CD8-positive, alpha-beta memory T cell (primary cell): Measurements from ENCODE around the gene CHKA. TPM values are rescaled to one million over a fixed set of nuclear protein-coding genes. Genes with fewer than 3 reads are reported as not detected.

ENCODE experiments used
- CTCF ChIA-PET: fragments of 350-600 bp; sonication (Branson Sonifier 250); formaldehyde crosslinking; loops from one replicate; lab custom pipeline; 2021; ENCODE audit warnings: antibody characterized with exemption; lab: Charles Lee
- POLR2A ChIA-PET: fragments of 350-600 bp; sonication (Branson Sonifier 250); formaldehyde crosslinking; loops from one replicate; lab custom pipeline; 2021; ENCODE audit warnings: antibody characterized with exemption; lab: Charles Lee
- DNase-seq, 5 donors: peaks; one replicate each; pipeline versions ENCODE4 v3.0.0 to v3.0.0-alpha.2; 2020 to 2022; ENCODE audit warnings: mixed read lengths in 1 of 5
- H3K27ac ChIP-seq: one replicate; pipeline ENCODE4 v1.7.0; 2013; ENCODE audit warnings: low read depth, mild to moderate bottlenecking, low read length, moderate library complexity
- H3K27me3 ChIP-seq: 2 replicates; pipeline ENCODE4 v1.7.0; 2013; ENCODE audit warnings: low read length, mild to moderate bottlenecking; ENCODE audit not compliant: insufficient read depth, poor library complexity, severe bottlenecking
- H3K36me3 ChIP-seq: 2 replicates; pipeline ENCODE4 v1.7.0; 2013; ENCODE audit warnings: mild to moderate bottlenecking, low read length, moderate library complexity; ENCODE audit not compliant: insufficient read depth
- H3K4me1 ChIP-seq: 2 replicates; pipeline ENCODE4 v1.7.0; 2013; ENCODE audit warnings: mild to moderate bottlenecking, low read length, moderate library complexity; ENCODE audit not compliant: insufficient read depth
- H3K4me3 ChIP-seq: 2 replicates; pipeline ENCODE4 v1.7.0; 2013; ENCODE audit warnings: mild to moderate bottlenecking, low read length
- H3K9me3 ChIP-seq: 2 replicates; pipeline ENCODE4 v1.7.0; 2013; ENCODE audit warnings: mild to moderate bottlenecking, low read length
- H3K27ac Mint-ChIP-seq, 8 donors: one replicate each; pipeline ENCODE4 v1.8.0; 2020 to 2021; ENCODE audit warnings: mixed read lengths in 8 of 8, mild to moderate bottlenecking in 6 of 8, inconsistent platforms in 3 of 8, moderate library complexity in 3 of 8
- H3K27me3 Mint-ChIP-seq, 2 donors: one replicate each; pipeline ENCODE4 v1.8.0; 2020 to 2021; ENCODE audit warnings: mixed read lengths in 2 of 2, mild to moderate bottlenecking in 1 of 2, moderate library complexity in 1 of 2
- H3K36me3 Mint-ChIP-seq, 3 donors: one replicate each; pipeline ENCODE4 v1.8.0; 2020 to 2021; ENCODE audit warnings: mixed read lengths in 3 of 3, inconsistent platforms in 1 of 3, mild to moderate bottlenecking in 1 of 3
- H3K4me1 Mint-ChIP-seq, 3 donors: one replicate each; pipeline ENCODE4 v1.8.0; 2020 to 2021; ENCODE audit warnings: mixed read lengths in 3 of 3, inconsistent platforms in 1 of 3, mild to moderate bottlenecking in 1 of 3
- H3K4me3 Mint-ChIP-seq, 7 donors: one replicate each; pipeline ENCODE4 v1.8.0; 2020 to 2021; ENCODE audit warnings: mixed read lengths in 7 of 7, mild to moderate bottlenecking in 6 of 7, moderate library complexity in 4 of 7, inconsistent platforms in 2 of 7
- H3K9me3 Mint-ChIP-seq, 5 donors: one replicate each; pipeline ENCODE4 v1.8.0; 2020 to 2022; ENCODE audit warnings: mixed read lengths in 5 of 5, mild to moderate bottlenecking in 3 of 5, moderate library complexity in 2 of 5, inconsistent platforms in 1 of 5
- polyA plus RNA-seq: library from polyadenylated mRNA; unstranded; fragments of 300-500 nt; fragmentation: Illumina TruSeq; gene quantifications from one replicate; pipeline ENCODE4 v1.2.3, GENCODE V29; 2021
- total RNA-seq, 2 experiments: library from RNA; stranded (reverse); gene quantifications; one replicate each; pipeline ENCODE4 v1.2.3, GENCODE V29; 2021

The CHKA gene
- total and polyA plus RNA-seq, 3 experiments from 2014 or later, result 3.1 to 14.0 (median 11.6) TPM

GRCh38 chr11:68012044-68012842, 108.9 kb downstream of the CHKA start:
- no peaks in the 10 kb centered on the region for H3K36me3 Mint-ChIP-seq
- H3K4me3 ChIP-seq, result no peak overlapping the region
- H3K36me3 ChIP-seq, result no peaks in the 10 kb centered on the region
- H3K27me3 ChIP-seq, result no peaks in the 10 kb centered on the region
- H3K4me1 ChIP-seq, result no peaks in the 10 kb centered on the region
- no peaks in the 10 kb centered on the region for H3K9me3 Mint-ChIP-seq
- ChIA-PET POLR2A (no interaction called here), CTCF (no interaction called here)
- no peak overlapping the region for H3K27ac Mint-ChIP-seq
- H3K4me1 Mint-ChIP-seq, result peaks cover 0 to 11% (median 0%) of the 10 kb centered on the region in 3 donors
- no peak overlapping the region for H3K4me3 Mint-ChIP-seq
- no peak overlapping the region for H3K27ac ChIP-seq
- DNase-seq, result no peak
- H3K27me3 Mint-ChIP-seq, result peaks cover 2 to 4% of the 10 kb centered on the region in 2 donors
- no peaks in the 10 kb centered on the region for H3K9me3 ChIP-seq

- CTCF ChIA-PET, result interaction anchor here (1.1 kb wide), 1 partner anchor 13 kb away, joined by 3 read pairs; no protein-coding TSS in a partner anchor
These were observed 109.9 kb downstream of the CHKA start for GRCh38 chr11:68011051-68011943.

GRCh38 chr11:68010090-68011041, 110.8 kb downstream of the CHKA start, which contains the start of gene ALDH3B1:
Gene ALDH3B1 (plus strand): TSS chr11:68010327. CDS start chr11:68015298, 4,971 bp downstream.
- Histone ChIP-seq H3K9me3 (no peaks in the 10 kb centered on the region), H3K4me3 (no peak within 1 kb of the TSS), H3K27me3 (no peaks in the 10 kb centered on the region), H3K36me3 (no peaks in the 10 kb centered on the region), H3K27ac (no peak within 1 kb of the TSS), H3K4me1 (no peaks in the 10 kb centered on the region)
- Mint-ChIP-seq H3K27me3 (peaks cover 2 to 4% of the 10 kb centered on the region in 2 donors), H3K9me3 (no peaks in the 10 kb centered on the region), H3K4me3 (peak within 1 kb of the TSS in 1 of 7 donors; percentile 30), H3K36me3 (no peaks in the 10 kb centered on the region), H3K27ac (peak within 1 kb of the TSS in 3 of 8 donors; percentile 7 to 32 (median 27)), H3K4me1 (peaks cover 0 to 11% (median 0%) of the 10 kb centered on the region in 3 donors)
- DNase-seq, result no peak
- POLR2A ChIA-PET, result no interaction called here
- CTCF ChIA-PET, result interaction anchor here (1.1 to 1.7 kb wide), 2 partner anchors 12 to 27 kb away, joined by 3 to 6 read pairs; no protein-coding TSS in a partner anchor

More at GRCh38 chr11:68011051-68011943, 109.9 kb downstream of the CHKA start:
- Mint-ChIP-seq H3K27me3 (peaks cover 2 to 4% of the 10 kb centered on the region in 2 donors), H3K27ac (no peak overlapping the region), H3K4me1 (peaks cover 0 to 11% (median 0%) of the 10 kb centered on the region in 3 donors), H3K4me3 (no peak overlapping the region), H3K36me3 (no peaks in the 10 kb centered on the region), H3K9me3 (no peaks in the 10 kb centered on the region)
- Histone ChIP-seq H3K4me1 (no peaks in the 10 kb centered on the region), H3K9me3 (no peaks in the 10 kb centered on the region), H3K36me3 (no peaks in the 10 kb centered on the region), H3K4me3 (no peak overlapping the region), H3K27ac (no peak overlapping the region), H3K27me3 (no peaks in the 10 kb centered on the region)
- POLR2A ChIA-PET, result no interaction called here
- no peak for DNase-seq

GRCh38 chr11:68009391-68010089, 111.6 kb downstream of the CHKA start:
- no peak for DNase-seq
- ChIA-PET POLR2A (no interaction called here), CTCF (interaction anchor here (1.7 to 2.0 kb wide), 2 partner anchors 15 to 28 kb away, joined by 5 to 6 read pairs; no protein-coding TSS in a partner anchor)
- Mint-ChIP-seq H3K27ac (peak overlapping the region in 3 of 8 donors; percentile 7 to 32 (median 27)), H3K4me1 (peaks cover 3 to 15% (median 4%) of the 10 kb centered on the region in 3 donors), H3K27me3 (peaks cover 2 to 4% of the 10 kb centered on the region in 2 donors), H3K4me3 (peak overlapping the region in 1 of 7 donors; percentile 30), H3K36me3 (no peaks in the 10 kb centered on the region), H3K9me3 (no peaks in the 10 kb centered on the region)
- no peaks in the 10 kb centered on the region for H3K9me3 ChIP-seq
- H3K27ac ChIP-seq, result no peak overlapping the region
- H3K27me3 ChIP-seq, result no peaks in the 10 kb centered on the region
- no peak overlapping the region for H3K4me3 ChIP-seq
- peaks cover 4% of the 10 kb centered on the region for H3K4me1 ChIP-seq
- H3K36me3 ChIP-seq, result no peaks in the 10 kb centered on the region

- POLR2A ChIA-PET, result no interaction called here
- H3K4me3 ChIP-seq, result no peak overlapping the region
- Mint-ChIP-seq H3K27ac (peak overlapping the region in 3 of 8 donors; percentile 7 to 58 (median 11)), H3K27me3 (peaks cover 0 to 4% of the 10 kb centered on the region in 2 donors), H3K4me3 (no peak overlapping the region), H3K4me1 (peaks cover 4 to 21% (median 6%) of the 10 kb centered on the region in 3 donors), H3K9me3 (no peaks in the 10 kb centered on the region), H3K36me3 (no peaks in the 10 kb centered on the region)
- no peak for DNase-seq
- H3K27me3 ChIP-seq, result no peaks in the 10 kb centered on the region
- no peaks in the 10 kb centered on the region for H3K36me3 ChIP-seq
- peaks cover 9% of the 10 kb centered on the region for H3K4me1 ChIP-seq
- H3K9me3 ChIP-seq, result no peaks in the 10 kb centered on the region
- H3K27ac ChIP-seq, result no peak overlapping the region
- CTCF ChIA-PET, result interaction anchor here (1.7 to 2.0 kb wide), 2 partner anchors 14 to 29 kb away, joined by 5 to 6 read pairs; no protein-coding TSS in a partner anchor
These were observed 112.5 kb downstream of the CHKA start for GRCh38 chr11:68008381-68009337.

GRCh38 chr11:68007498-68008380, 113.4 kb downstream of the CHKA start:
- Mint-ChIP-seq H3K4me1 (peaks cover 7 to 26% (median 9%) of the 10 kb centered on the region in 3 donors), H3K27me3 (peaks cover 0 to 4% of the 10 kb centered on the region in 2 donors), H3K27ac (no peak overlapping the region), H3K36me3 (no peaks in the 10 kb centered on the region), H3K4me3 (no peak overlapping the region), H3K9me3 (no peaks in the 10 kb centered on the region)
- DNase-seq, result no peak
- no peak overlapping the region for H3K4me3 ChIP-seq
- POLR2A ChIA-PET, result no interaction called here
- H3K27ac ChIP-seq, result no peak overlapping the region
- no peaks in the 10 kb centered on the region for H3K9me3 ChIP-seq
- peaks cover 9% of the 10 kb centered on the region for H3K4me1 ChIP-seq
- no peaks in the 10 kb centered on the region for H3K27me3 ChIP-seq
- H3K36me3 ChIP-seq, result no peaks in the 10 kb centered on the region
- CTCF ChIA-PET, result interaction anchor here (2.0 kb wide), 1 partner anchor 13 kb away, joined by 5 read pairs; no protein-coding TSS in a partner anchor
